Left kidney (tissue), 2 donors: Measurements from ENCODE around the gene OGDH. TPM values are rescaled to one million over a fixed set of nuclear protein-coding genes. Genes with fewer than 3 reads are reported as not detected.
A peak's percentile ranks its signal among the peaks of the same experiment; 100 is the strongest.

Experiments
- DNase-seq: peaks from one replicate; pipeline ENCODE4 v3.0.0-alpha.2; 2013
- polyA plus RNA-seq: library from polyadenylated mRNA; unstranded; fragments of 120-200 nt; gene quantifications from one replicate; pipeline ENCODE4 v1.2.1, GENCODE V29; 2013; ENCODE audit not compliant: insufficient read length

The OGDH gene
- polyA plus RNA-seq, 1 donor: 86.0 TPM

DNA sequence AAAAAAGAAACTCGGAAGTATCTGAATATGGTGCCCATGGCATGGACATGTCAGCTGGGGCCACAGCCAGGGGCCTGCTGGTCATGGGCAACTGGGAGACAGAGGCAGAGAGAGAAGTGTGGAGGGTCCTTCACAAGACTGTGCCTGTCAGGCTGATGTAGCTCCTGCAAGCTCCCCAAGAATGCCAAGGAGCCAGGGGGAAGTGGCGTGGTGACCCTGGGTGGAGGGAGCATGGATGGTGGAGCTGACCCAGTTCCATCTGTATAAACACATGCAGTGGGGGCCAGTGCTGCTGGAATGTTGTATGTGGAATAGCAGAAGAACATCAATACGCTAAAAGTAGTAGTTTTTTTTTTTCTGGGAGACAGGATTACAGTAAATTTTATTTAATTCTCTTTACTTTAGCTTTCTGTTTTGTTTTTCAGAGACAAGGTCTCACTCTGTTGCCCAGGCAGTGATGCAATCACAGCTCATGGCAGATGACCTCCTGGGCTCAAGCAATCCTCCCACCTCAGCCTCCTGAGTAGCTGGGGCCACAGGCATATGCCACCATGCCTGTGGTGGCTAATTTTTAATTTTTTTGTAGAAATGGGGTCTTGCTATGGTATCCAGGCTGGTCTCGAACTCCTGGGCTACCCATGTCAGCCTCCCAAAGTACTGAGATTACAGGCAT lies 131.8 kb downstream of the OGDH start:
- no peak for DNase-seq

DNA sequence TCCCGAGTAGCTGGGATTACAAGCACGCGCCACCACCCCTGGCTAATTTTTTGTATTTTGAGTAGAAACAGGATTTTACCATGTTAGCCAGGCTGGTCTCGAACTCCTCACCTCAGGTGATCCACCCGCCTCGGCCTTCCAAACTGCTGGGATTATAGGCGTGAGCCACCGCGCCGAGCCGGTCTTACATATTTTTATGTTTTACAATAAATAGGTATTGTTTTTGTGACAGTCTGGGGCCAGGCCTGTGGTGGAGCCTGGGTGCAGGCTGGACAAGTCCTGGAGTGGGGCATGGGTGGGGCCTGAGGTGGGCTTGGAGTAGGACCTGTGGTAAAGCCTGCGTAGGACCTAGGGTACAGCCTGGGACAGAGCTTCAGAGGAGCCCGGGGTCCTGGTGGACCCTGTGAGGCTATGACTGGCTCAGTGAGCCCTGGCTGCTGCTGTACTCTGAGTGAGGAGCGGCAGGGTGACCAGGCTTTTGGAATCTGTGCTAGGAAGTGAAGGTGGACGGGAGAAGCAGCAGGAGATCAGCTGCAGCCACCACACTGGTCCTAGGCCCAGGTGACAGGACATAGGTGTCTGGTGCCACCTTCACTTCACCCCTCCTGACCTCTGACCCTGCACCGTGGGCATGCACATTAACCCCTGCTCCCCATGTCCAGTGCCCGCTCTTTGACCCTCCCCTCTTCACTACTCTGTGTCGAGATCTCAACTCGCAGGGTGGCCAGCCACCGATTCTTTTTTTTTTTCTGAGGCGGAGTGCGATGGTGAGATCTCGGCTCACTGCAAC lies 132.6 kb downstream of the OGDH start:
- DNase-seq: no peak

DNA sequence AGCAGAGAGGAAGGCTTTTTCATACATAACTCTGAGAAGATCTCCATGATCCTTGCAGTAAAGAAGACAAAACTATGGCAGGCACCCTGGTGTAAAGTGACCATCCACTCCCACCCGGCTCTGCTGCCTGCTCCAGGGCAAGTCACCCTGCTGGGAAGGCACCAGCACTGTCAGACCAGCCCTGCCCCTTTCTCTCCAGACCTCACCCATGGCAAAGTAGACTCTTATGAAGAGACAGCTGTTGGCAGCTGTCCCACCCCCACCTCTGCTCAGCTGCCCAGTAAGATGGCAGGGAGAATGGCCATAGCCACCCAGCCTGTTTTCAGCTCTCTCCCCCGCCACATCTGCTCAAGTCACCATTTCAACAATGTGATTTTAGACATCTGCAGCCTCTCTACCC lies 133.6 kb downstream of the OGDH start:
- no peak for DNase-seq

DNA sequence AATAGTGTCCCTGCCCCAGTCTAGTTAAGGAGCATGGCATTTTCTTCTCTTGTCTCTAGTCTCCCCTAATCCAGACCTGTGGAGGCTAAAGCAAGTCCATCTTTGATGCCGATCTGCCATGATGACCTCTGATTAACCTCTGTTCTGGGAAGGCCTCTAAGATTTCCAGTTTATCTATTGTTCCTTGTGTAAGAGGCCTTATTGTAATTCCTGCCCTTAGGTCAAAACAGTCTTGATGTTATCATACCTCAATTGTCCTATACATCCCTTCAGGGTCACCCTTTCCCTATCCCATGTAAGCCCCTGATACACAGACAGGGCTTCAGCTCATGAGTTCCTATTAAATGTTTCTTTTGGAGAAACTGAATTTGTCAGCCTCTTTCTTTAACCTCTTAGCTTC lies 137.3 kb downstream of the OGDH start:
- no peak for DNase-seq

DNA sequence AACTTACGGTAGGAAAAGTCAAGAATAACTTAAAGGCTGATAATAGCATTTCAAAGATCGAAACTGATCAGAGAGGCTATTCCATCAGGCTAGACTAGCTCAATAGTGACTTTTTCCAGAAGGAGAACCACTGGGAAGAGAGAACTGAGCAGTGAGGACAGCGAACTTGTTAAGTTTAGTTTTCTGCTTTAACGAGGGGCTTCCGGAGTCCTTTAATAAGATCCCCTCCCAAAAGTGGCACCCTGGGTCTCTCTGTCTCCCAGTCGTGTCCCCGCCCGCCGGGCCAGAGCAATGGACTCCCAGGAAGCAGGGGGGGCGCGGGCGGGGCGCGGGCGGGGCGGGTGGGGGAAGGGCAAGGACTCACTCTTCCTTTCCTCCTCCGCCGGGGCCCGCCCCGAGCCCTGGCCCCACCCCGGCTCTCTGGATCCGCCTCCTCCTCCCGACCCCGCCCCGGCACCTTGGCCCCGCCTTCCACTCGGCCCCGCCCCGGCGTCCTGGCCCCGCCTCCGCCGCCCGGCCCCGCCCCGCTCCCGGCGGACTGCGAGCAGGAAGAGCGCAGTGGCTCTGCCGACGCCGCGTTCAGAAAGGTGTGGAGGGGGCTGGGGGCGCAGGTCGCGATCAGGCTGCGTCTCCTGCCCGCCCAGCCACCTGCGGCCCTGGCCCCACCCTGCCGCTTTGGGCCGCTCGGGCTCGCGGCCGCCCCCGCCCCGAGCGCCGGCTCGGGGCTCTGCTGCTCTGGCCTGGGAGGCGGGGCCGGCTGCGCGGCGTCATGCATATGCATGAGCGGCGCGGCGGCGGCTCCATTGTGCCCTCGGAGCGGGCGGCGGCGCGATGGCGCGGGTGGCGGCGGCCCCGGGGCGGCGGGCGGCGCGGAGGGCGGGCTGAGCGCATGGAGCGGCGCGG lies 141.9 kb downstream of the OGDH start, which contains the start of gene ZMIZ2:
Gene ZMIZ2 (plus strand): TSS at position 803 of the 903 bp plus-strand sequence. CDS start 7,403 bp downstream, outside the sequence.
- DNase-seq: peak; percentile 85

DNA sequence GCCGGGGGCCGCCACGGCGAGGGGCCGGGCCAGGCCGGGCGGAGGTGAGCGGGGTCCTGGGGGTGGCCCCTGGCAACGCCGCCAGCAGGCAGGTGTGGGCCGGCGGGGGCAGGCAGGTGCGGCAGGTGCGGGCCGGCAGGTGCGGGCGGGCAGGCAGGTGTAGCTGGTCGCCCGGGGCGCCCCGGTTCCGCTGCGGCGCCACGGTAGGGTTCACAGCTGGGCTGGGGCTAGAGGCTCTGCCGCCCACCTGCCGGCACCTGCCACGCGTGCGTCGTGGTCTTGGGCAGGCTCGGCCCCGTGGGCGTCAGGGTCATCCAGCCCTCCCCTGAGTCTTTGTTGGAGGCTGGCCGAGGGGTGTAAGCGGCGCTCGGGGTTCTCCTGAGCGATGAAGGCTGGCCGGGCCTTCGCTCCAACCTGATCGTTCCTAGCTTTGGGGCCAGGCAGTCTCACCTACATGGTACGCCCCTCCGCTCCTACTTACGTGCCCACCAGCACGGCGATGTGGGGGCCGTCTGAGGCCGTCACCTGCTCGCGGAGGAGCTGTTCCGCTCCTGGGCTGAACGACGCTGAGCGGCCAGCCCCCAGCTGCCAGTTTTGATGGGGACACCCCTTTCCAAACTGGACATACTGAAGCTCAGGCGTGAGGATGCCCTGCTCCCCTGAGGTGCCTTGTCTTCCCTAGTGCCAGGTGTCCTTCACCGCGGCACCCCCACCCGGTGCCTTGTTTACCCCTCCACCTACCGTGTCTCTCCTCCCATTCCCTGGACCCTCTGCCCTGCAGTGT lies 142.7 kb downstream of the OGDH start:
- DNase-seq: no peak

DNA sequence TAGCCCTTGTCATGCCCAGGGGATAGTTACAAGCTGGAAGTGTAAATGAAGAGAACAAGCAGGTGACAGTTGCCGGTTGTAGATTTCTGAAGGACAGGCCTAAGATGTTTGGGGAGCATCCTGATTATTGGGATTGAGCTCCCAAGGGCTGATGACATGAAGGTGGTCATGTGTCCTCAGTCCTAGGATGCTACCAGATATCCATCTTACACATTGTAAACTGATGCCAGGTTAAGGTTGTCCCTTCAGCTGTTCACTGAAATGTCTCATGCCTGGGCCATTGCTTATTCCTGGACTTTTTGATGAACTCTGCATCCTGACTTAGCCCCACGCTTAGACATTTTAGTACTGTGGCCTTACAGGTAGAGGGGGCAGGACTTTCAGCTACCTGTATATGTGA lies 143.6 kb downstream of the OGDH start:
- no peak for DNase-seq

DNA sequence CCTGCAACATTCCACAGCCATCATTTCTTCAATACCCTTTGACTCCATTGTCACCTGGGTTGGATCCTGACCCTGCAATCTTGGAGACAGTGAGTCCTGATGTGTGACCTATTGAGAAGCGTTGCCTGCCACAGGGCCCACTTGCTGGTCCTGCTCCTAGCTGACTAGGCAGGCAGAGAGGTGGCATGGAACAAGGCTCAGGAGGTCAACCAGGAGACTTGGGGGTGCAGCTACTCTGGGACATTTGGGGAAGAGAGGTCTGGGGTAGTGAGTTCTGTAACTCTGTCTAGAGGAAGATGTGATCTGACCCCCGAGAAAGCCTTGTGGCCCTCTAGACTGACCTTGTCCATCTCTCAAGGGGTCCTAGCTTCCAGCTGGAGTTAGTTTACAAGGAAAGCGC lies 144.0 kb downstream of the OGDH start:
- DNase-seq: no peak

DNA sequence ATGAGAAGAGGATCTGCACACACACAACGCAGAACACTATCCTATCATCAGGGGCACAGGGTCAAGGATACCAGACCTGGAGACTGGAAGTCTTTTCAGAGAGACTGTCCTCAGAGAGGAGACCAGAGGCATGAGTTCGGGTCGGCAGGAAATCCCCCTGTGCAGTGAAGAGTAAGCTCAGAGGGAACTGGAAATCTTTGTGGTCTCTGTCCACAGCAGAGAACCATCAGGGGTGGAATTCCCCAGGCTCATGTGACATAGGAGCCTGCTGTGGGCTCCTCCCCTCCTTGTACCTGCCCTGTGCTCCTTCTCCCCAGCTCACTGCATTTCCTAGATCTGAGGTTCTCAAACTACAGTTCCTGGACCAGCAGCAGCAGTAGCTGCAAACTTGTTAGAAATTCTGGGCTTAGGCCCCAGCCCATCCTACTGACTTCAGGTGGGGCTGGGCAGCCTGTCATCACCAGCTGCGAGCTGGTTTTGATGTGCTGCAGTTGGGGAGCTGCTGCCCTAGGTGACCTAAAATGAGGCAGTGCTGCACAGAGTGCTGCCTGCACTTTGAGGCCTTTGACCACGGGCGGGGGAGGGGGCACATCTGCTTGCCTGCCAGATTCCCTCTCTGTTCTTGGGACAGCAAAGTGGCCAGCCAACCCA lies 144.6 kb downstream of the OGDH start:
- no peak for DNase-seq

DNA sequence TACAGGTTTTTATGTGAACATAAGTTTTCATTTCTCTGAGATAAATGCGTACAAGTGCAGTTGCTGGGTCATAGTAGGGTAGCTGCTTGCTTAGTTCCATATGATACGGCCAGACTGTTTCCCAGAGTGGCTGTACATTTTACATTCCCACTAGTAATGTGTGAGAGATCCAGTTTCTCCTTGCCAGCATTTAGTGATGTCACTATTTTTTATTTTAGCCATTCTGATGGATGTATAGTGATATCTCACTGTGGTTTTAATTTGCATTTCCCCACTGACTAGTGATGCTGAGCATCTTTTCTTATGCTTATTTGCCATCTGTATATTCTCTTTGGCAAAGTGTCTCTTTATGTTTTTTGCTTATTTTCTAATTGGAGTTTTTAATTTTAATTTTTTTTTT lies 146.4 kb downstream of the OGDH start:
- DNase-seq: no peak

DNA sequence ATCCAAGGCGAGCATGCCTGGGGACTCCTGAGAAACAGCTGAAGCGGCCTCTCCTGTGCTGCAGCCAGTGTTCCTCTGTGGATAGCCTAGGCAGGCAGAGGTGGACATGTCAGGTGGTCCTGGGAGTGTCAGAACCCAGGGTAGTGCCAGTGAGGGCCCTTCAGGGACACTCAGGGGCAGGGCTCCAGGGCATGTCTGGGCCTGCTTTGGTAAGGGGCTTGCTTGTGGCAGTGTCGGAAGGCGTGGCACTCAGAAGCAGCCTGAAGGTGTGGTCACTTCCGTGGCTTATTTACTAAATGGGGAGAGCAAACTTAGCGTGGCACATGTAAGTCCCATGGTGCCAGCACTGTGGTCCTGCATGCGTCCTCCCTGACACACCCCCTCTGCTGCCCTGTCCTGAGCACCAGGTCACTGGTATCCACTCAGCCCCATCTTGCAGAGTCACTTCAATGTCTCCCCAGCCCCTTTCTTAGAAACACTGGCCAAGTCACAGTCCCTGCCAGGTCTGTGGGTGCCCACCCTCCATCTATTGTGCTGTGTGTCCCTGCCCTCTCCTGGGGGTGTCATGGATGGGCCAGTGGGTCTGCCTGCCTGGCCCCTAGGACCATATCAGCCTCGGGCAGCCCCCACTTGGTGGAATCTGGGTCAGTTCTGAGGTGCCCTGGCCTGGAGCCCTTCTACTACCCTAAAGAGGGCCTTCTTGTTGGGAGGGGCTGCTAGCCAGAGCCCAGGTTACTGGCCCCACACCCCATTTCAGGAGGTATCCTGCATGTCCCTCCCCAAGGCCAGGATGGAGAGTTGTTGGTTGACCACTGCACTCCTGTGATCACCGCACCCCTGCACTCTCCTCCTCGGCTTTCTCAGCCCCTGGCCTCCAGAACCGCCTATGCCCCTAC lies 148.6 kb downstream of the OGDH start:
- DNase-seq: no peak

DNA sequence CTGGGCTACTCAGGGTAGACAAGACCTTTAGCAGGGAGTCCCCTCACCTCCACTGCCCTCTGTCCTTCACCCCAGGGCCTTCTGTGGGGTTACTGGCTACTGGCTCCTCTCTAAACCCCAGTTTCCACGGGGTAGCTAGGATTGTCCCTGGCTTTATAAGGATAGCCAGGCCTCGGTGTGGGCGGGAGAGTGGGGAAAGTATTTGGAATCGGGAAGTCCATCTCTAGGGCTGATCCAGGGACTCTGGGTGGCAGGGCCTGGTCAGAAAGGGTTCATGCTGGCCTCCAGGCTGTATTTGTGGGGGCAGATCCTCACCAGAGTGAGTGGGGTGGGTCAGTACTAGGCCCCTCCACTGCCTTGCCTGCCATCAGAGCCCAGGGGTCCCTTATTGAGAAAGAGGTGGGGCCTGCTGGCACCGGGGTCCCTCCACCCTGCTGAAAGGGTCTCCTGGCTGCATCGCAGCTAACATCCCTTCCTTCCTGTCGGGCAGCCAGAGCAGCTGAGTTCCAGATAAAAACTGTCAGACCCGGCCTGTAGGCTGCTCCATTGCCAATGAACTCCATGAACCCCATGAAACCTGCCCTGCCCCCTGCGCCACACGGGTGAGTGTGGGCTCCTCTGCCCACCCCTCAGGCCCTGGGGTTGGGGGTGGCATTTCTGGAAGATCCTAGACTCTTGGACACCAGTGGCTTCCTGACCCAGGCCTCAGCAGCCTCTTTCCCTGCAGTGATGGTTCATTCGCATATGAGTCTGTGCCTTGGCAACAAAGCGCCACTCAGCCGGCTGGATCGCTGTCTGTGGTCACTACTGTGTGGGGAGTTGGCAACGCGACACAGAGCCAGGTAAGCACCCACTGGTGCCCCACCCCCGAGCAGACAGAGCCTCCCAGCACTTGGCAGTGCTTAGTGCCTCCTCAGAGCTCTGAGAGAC lies 149.5 kb downstream of the OGDH start:
- no peak for DNase-seq

DNA sequence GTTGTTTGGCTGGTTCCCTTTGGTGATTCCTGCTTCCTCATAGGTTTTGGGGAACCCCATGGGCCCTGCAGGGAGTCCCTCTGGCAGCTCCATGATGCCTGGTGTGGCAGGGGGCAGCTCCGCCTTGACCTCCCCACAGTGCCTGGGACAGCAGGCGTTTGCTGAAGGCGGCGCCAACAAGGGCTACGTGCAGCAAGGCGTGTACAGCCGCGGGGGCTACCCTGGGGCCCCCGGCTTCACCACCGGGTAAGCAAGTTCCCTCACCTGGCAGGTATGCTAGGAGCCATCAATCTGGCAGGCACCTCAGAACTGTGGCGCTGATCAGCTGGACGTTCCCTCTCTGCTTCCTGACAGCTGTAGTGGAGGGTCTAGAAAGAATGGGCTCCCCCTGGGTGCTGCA lies 150.5 kb downstream of the OGDH start:
- DNase-seq: no peak

DNA sequence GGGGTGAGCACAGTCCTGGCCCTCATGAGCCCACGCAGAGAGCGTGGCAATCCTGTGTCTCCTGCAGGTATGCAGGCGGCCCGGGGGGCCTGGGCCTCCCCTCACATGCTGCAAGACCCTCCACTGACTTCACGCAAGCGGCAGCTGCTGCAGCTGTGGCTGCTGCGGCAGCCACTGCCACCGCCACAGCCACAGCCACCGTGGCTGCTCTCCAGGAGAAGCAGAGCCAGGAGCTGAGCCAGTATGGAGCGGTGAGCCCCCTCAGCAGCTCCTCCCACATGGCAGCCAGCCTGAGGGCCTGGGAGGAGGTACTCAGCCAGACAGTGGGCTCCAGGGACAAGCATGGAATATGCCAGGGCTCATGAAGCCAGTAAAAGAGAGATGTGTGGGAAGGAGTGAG lies 150.9 kb downstream of the OGDH start:
- DNase-seq: no peak

DNA sequence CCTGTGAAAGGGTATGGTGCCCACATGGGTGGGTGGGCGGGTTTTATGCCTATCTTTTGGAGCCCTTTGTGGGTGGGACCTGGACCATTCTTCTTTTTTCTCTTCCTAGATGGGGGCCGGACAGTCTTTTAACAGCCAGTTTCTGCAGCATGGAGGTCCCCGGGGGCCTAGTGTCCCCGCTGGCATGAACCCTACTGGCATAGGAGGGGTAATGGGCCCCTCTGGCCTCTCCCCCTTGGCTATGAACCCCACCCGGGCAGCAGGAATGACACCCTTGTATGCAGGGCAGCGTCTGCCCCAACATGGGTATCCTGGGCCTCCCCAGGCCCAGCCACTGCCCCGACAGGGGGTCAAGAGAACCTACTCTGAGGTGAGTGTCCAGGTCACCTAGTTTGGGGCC lies 151.3 kb downstream of the OGDH start:
- DNase-seq: no peak
